ENCODE results near the gene MUSK.

DNA sequence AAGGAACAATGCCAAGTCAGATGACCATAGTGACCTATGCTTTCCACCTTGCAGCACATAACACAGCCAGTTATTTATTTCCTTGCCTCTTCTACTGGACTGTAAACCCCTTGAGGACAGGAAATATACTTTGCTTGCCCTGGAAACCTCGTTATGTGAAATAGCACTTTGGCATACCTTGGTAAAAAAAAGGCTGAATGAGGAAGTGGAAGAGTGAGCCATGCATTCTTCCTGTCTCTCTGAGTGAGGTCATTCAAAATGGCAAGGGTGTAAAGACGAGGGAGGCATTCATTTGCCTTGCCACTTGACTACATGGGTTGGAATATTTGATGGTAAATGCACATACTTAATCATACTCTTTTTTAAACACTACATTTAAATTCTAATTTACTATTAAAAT, 46.2 kb upstream of the MUSK start:
- no peak for TF ChIP-seq POLR2A (IDR thresholded peaks at IDR 0.05)
- TF ChIP-seq EP300 (IDR thresholded peaks at IDR 0.05), result no peak
- TF ChIP-seq, protein P1, sequence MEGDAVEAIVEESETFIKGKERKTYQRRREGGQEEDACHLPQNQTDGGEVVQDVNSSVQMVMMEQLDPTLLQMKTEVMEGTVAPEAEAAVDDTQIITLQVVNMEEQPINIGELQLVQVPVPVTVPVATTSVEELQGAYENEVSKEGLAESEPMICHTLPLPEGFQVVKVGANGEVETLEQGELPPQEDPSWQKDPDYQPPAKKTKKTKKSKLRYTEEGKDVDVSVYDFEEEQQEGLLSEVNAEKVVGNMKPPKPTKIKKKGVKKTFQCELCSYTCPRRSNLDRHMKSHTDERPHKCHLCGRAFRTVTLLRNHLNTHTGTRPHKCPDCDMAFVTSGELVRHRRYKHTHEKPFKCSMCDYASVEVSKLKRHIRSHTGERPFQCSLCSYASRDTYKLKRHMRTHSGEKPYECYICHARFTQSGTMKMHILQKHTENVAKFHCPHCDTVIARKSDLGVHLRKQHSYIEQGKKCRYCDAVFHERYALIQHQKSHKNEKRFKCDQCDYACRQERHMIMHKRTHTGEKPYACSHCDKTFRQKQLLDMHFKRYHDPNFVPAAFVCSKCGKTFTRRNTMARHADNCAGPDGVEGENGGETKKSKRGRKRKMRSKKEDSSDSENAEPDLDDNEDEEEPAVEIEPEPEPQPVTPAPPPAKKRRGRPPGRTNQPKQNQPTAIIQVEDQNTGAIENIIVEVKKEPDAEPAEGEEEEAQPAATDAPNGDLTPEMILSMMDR (IDR thresholded peaks at IDR 0.05), result no peak
